GM12878 (cell line): ENCODE results near the gene CSE1L. TPM values are rescaled to one million over a fixed set of nuclear protein-coding genes. Genes with fewer than 3 reads are reported as not detected.
A peak's percentile ranks its signal among the peaks of the same experiment; 100 is the strongest.
"Not testable (repeated sequence)": the region's sequence is repeated elsewhere in the genome, so short reads cannot be mapped to it uniquely, and the experiment has no call there.

Experiments used
- ATAC-seq: fragments of 200-7000 bp; cut with Tn5 transposase; 3 replicates; pipeline ENCODE4 v1.9.1; 2020; ENCODE audit warnings: mild to moderate bottlenecking, moderate library complexity
- BruUV-seq: library from RNA; stranded (reverse); fragments of 400-500 nt; replicated peaks from 2 replicates; lab custom pipeline; 2021; lab: Mats Ljungman, UMichigan
- CTCF ChIA-PET: fragments of 300-600 bp; sonication (Branson Sonifier 250); formaldehyde crosslinking; extraction: SDS; loops from one replicate; lab custom pipeline; 2021; ENCODE audit warnings: inconsistent platforms; lab: Yijun Ruan, JAX
- POLR2A ChIA-PET: fragments of 350-600 bp; formaldehyde crosslinking; extraction: SDS; loops from one replicate; lab custom pipeline; 2021; ENCODE audit warnings: inconsistent platforms; lab: Charles Lee
- RAD21 ChIA-PET: fragments of 300-600 bp; sonication (Branson Sonifier 250); formaldehyde crosslinking; loops from one replicate; lab custom pipeline; 2023; ENCODE audit warnings: antibody characterized with exemption; ENCODE audit not compliant: unreplicated experiment; lab: Charles Lee
- SMC1A ChIA-PET: fragments of 300-600 bp; sonication (Branson Sonifier 250); formaldehyde crosslinking; loops from one replicate; lab custom pipeline; 2023; ENCODE audit not compliant: unreplicated experiment, uncharacterized antibody; lab: Charles Lee
- DNase-seq: peaks from one replicate; pipeline ENCODE4 v3.0.0-alpha.2; 2011; ENCODE audit warnings: low read depth, low spot score
- FAIRE-seq: peaks from 3 replicates; lab custom pipeline; 2011; peaks lifted over from hg19 to GRCh38; lab: Jason Lieb, UNC
- H2AFZ ChIP-seq: 2 replicates; pipeline ENCODE4 v1.6.0; 2011; ENCODE audit warnings: low read depth, low read length, control low read depth; ENCODE audit not compliant: control insufficient read depth
- H3K27ac ChIP-seq: 2 replicates; pipeline ENCODE4 v1.5.1; 2011; ENCODE audit warnings: control low read depth; ENCODE audit not compliant: control insufficient read depth, insufficient read depth
- H3K27me3 ChIP-seq, 2 experiments: replicated peaks in 1 of 2; 2 replicates each; pipeline versions ENCODE4 v1.6.0 to v1.6.1; 2011; ENCODE audit warnings: low read length in 1 of 2; ENCODE audit not compliant: control insufficient read depth in 2 of 2, insufficient read depth in 2 of 2
- H3K36me3 ChIP-seq, 2 experiments: 2 replicates each; pipeline ENCODE4 v1.5.1; 2011; ENCODE audit warnings: low read length in 1 of 2; ENCODE audit not compliant: control insufficient read depth in 2 of 2, insufficient read depth in 2 of 2
- H3K4me1 ChIP-seq: 2 replicates; pipeline ENCODE4 v1.6.1; 2011; ENCODE audit warnings: mild to moderate bottlenecking, low read length, moderate library complexity, mixed read lengths; ENCODE audit not compliant: control insufficient read depth, insufficient read depth
- H3K4me2 ChIP-seq: 2 replicates; pipeline ENCODE4 v1.6.0; 2011; ENCODE audit warnings: control low read depth; ENCODE audit not compliant: control insufficient read depth, insufficient read depth
- H3K4me3 ChIP-seq: fragments of 200-600 bp; sonication (generic); 2 replicates; pipeline ENCODE4 v1.5.1; 2016
- H3K79me2 ChIP-seq: 2 replicates; pipeline ENCODE4 v1.6.0; 2011; ENCODE audit warnings: low read length; ENCODE audit not compliant: control insufficient read depth, insufficient read depth
- H3K9ac ChIP-seq: 2 replicates; pipeline ENCODE4 v1.8.0; 2011; ENCODE audit warnings: low read length, control low read depth, mixed read lengths; ENCODE audit not compliant: control insufficient read depth, insufficient read depth
- H3K9me3 ChIP-seq: replicated peaks from 3 replicates; pipeline ENCODE4 v1.5.1; 2011; ENCODE audit warnings: mild to moderate bottlenecking, low read length; ENCODE audit not compliant: control insufficient read depth, insufficient read depth
- H4K20me1 ChIP-seq: 2 replicates; pipeline ENCODE4 v1.6.0; 2011; ENCODE audit not compliant: control insufficient read depth, insufficient read depth
- ATF7 ChIP-seq: fragments of 450-650 bp; IDR thresholded peaks from 2 replicates; pipeline ENCODE4 v1.6.1; 2016; ENCODE audit warnings: low read depth, mild to moderate bottlenecking
- JUND ChIP-seq: IDR thresholded peaks from 2 replicates; pipeline ENCODE4 v1.6.1; 2012; ENCODE audit warnings: low read depth, mild to moderate bottlenecking, low read length, improper control_type of control experiment, moderate library complexity
- WGBS: methylation state at CpG from one replicate; pipeline ENCODE4 v1.1.6; 2016; ENCODE audit warnings: low lambda C conversion rate; ENCODE audit not compliant: insufficient replicate concordance, insufficient coverage; ENCODE audit errors: missing lambda C conversion rate; 5-methylcytosine and 5-hydroxymethylcytosine counted together
- in situ Hi-C: fragments of 300-500 bp; cut with MboI; formaldehyde crosslinking; loops from 9 replicates; pipeline ENCODE4 v1.14.3; 2018; ENCODE audit warnings: mixed read lengths
- intact Hi-C: fragments of 100-400 bp; cut with micrococcal nuclease; formaldehyde crosslinking; loops from one replicate; pipeline ENCODE4 v1.14.2; 2022; ENCODE audit not compliant: unreplicated experiment
- polyA plus RNA-seq, 11 experiments: library from polyadenylated mRNA; depleted of rRNA in 4 of 11; unstranded in 6 of 11; stranded (reverse) in 5 of 11; fragments of >200 nt; fragmentation: Nextera tagmentation in 4 of 11; fragmentation: Illumina TruSeq in 1 of 11; extraction: Ambion mirVana in 4 of 11; extraction: Trizol in 1 of 11; gene quantifications; 1 replicate in 1 of 11; 2 replicates in 10 of 11; pipeline versions ENCODE4 v1.2.1 to v1.2.3, GENCODE V29; 2011 to 2016; ENCODE audit warnings: inconsistent platforms in 2 of 11, missing spikeins in 2 of 11, low read depth in 1 of 11
- total RNA-seq, 4 experiments: library from RNA; depleted of rRNA in 3 of 4; stranded (reverse); fragments of >200 nt in 3 of 4; fragmentation: Illumina TruSeq in 1 of 4; extraction: Trizol in 1 of 4; gene quantifications; 2 replicates each; pipeline versions ENCODE4 v1.2.1 to v1.2.3, GENCODE V29; 2013 to 2021

Gene CSE1L
- total and polyA plus RNA-seq, 10 of the 15 experiments (the other 5 are each of a cell fraction or from before 2014, with no cell fraction given), result 72.4 to 213 (median 117) TPM

DNA sequence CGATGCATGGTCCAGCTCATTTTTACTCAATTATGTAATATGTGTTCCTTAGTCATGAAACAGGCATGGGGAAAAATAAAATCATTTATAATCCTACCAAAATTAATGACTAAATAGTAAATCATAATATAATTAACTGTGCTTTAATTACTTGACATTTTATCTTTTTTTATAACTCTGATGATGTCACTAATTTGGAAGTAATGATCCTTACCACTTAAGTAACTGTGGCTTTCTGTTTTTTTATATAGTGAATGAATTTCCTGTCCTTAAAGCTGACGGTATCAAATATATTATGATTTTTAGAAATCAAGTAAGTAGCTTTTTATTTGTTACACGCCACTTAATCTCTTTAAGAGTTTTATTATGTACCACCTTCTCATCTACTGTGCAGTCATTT, 32.2 kb downstream of the CSE1L start:
- no peaks in the 10 kb centered on the region for H3K27me3 ChIP-seq
- no peaks in the 10 kb centered on the region for H3K9me3 ChIP-seq
- H3K4me3 ChIP-seq, result no peak overlapping the region
- no TSS peak for BruUV-seq
- H3K4me1 ChIP-seq, result no peaks in the 10 kb centered on the region
- intact Hi-C loops (no loop called here), in situ Hi-C loops (no loop called here)
- ChIA-PET RAD21 (interaction anchor here (1.4 kb wide), 1 partner anchor 41 kb away, joined by 3 read pairs; no protein-coding TSS in a partner anchor), SMC1A (interaction anchor here (0.6 to 1.7 kb wide), 7 partner anchors 9 to 141 kb away, joined by 3 to 8 read pairs (median 3); partner anchors contain the start of gene DDX27), POLR2A (interaction anchor here (0.9 to 1.0 kb wide), 2 partner anchors 23 to 31 kb away, joined by 3 read pairs; no protein-coding TSS in a partner anchor), CTCF (interaction anchor here (0.6 to 1.1 kb wide), 5 partner anchors 9 to 835 kb away, joined by 3 to 5 read pairs (median 3); partner anchors contain the start of gene DDX27)
- no peak for ATAC-seq
- H3K79me2 ChIP-seq, result no peaks in the 10 kb centered on the region
- H3K9ac ChIP-seq, result no peak overlapping the region
- no peak overlapping the region for H3K4me2 ChIP-seq
- no peak overlapping the region for H3K27ac ChIP-seq
- WGBS, result 100% methylated on average over 3 of the region's 3 CpGs
- TF ChIP-seq JUND (no peak), ATF7 (peak; percentile 43; the same call in 1 of the 2 replicates)
- peaks cover 12 to 47% of the 10 kb centered on the region in 2 experiments for H3K36me3 ChIP-seq
- H2AFZ ChIP-seq, result no peak overlapping the region
- FAIRE-seq, result no peak
- DNase-seq, result no peak
- no peaks in the 10 kb centered on the region for H4K20me1 ChIP-seq

DNA sequence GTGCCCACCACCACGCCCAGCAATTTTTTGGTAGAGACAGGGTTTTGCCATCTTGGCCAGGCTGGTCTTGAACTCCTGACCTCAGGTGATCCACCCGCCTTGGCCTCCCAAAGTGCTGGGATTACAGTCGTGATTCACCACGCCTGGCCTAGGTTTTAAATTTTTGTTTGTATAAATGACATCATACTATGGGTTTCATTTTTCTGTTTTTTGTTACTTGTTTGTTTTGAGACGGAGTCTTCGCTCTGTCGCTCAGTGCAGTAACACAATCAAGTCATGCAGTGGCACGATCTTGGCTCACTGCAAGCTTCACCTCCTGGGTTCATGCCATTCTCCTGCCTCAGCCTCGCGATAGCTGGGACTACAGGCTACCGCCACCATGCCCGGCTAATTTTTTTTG, 36.2 kb downstream of the CSE1L start:
- in situ Hi-C loops, POLR2A ChIA-PET: not testable (repeated sequence)
- CTCF ChIA-PET, result interaction anchor here (0.6 kb wide), 1 partner anchor 26 kb away, joined by 3 read pairs; no protein-coding TSS in a partner anchor

More for the DNA sequence above, 36.2 kb downstream of the CSE1L start:
- FAIRE-seq, RAD21 ChIA-PET, H3K4me3 ChIP-seq, BruUV-seq, ATAC-seq, H2AFZ ChIP-seq, intact Hi-C loops, H3K9ac ChIP-seq, H3K4me2 ChIP-seq, H3K4me1 ChIP-seq, H3K27ac ChIP-seq, H4K20me1 ChIP-seq, DNase-seq, H3K79me2 ChIP-seq, SMC1A ChIA-PET, H3K27me3 ChIP-seq, H3K9me3 ChIP-seq: not testable (repeated sequence)
- 95% methylated on average over 12 of the region's 12 CpGs for WGBS
- H3K36me3 ChIP-seq, result peaks cover 12 to 49% of the 10 kb centered on the region in 2 experiments
